Astrocyte of the cerebellum (primary cell): ENCODE measurements around the gene ADGRB3.
"Not testable (repeated sequence)": the region's sequence is repeated elsewhere in the genome, so short reads cannot be mapped to it uniquely, and the experiment has no call there.

Source experiments
- DNase-seq: peaks from one replicate; pipeline ENCODE4 v3.0.0-alpha.2; 2011; ENCODE audit warnings: low read depth
- H3K4me3 ChIP-seq: 2 replicates; pipeline ENCODE4 v1.5.1; 2011; ENCODE audit warnings: mild to moderate bottlenecking, low read depth, low read length, moderate library complexity
- CTCF ChIP-seq: IDR thresholded peaks from 2 replicates; pipeline ENCODE4 v1.5.1; 2012; ENCODE audit warnings: low read length, low read depth, moderate library complexity, mild to moderate bottlenecking; ENCODE audit errors: missing control alignments
- in situ Hi-C: cut with HindIII; loops from 2 replicates; pipeline ENCODE4 v1.10.0; 2017; ENCODE audit warnings: low sequenced_read_pairs

Gene ADGRB3

DNA sequence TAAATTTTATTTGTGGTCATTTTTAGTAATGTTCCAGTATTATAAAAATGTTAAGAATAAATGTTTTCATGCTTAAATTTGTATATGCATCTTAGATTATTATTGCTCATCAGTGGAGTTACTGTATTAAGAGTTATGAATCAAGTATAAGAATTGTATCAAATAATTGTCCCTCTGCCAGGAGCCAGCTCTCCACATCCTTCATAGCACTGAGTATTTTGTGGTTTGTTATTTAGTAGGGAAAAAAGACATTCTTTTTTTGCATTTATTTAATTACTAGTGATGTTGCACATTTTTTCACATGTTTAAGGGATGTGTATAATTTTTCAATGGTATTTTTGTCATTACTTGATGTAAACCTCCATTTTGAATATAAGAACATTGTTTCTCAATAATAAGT, 102.0 kb downstream of the ADGRB3 start:
- in situ Hi-C loops, result no loop called here
- H3K4me3 ChIP-seq, result no peak overlapping the region
- no peak for DNase-seq
- no peak for TF ChIP-seq CTCF

DNA sequence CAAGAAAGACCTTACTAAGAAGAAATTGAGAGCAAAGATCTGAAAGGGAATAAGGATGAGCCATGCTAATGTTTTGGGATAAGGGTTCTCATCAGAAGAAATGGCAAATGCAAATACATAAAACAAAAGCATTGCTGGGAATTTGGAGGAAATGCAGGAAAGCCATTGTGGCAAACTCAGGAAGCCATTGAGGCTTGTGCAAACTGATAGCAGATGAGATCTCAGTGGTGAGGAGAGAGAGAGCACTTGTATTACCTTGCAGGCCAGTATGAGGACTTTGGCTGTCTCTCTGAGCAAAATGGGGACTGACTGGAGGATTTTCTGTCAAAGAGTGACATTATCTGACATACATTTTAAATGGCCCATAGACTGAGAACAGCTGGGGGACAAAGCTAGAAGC, 103.0 kb downstream of the ADGRB3 start:
- TF ChIP-seq CTCF, result no peak
- in situ Hi-C loops, result no loop called here
- no peak overlapping the region for H3K4me3 ChIP-seq
- DNase-seq, result no peak

DNA sequence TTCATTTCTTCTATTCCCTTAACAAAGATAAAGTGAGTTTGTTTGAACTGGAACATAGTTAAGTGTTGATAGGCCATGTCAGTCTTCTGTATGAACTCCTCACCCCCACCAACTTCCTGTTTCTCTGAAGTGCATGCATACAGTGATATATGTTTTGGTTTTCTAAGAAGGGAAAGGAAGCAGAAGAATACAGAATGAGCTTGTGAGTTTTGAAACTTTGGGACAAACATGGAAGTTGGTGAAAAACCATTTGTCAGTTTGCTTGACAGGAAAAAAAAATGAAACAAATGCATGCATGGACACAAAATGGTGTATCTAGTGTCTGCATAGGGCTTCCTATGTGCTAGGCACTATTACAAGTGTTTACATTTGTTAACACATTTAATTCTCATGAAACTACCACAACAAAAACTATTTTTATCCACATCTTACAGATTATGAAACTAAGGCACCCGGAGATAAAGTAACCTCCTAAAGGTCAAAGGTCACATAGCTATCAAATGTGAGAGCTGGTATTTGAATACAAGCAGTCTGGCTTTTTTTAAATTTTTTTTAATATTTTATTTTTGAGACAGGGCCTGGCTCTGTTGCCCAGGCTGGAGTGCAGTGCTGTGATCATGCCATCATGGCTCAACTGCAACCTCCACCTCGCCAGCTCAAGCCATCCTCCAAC, 105.9 kb downstream of the ADGRB3 start:
- TF ChIP-seq CTCF, result no peak
- H3K4me3 ChIP-seq, result no peak overlapping the region
- no peak for DNase-seq
- in situ Hi-C loops, result no loop called here

GRCh38 chr6:68741501-68742386, 106.7 kb downstream of the ADGRB3 start:
- H3K4me3 ChIP-seq, result no peak overlapping the region
- in situ Hi-C loops, result no loop called here
- no peak for DNase-seq
- TF ChIP-seq CTCF, result no peak

DNA sequence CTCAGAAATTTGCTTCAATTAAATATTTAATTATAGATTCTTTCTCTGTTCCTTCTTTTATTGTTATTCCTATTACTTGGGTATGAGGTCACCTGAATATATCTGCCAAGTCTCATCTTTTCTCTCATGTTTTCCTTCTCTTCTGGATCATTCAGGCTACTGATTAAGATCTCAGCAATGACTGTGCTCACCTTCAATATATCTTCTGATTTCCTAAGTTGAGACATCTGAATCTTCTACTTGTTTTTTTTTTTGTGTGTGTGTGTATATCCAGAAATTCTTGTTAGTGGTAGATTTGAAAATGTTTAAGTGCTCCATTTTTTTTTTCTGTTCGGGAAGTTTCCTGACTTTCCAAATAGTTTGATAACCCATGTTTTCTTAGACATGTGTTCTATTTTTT, 108.0 kb downstream of the ADGRB3 start:
- in situ Hi-C loops, result no loop called here
- H3K4me3 ChIP-seq, result no peak overlapping the region
- TF ChIP-seq CTCF, result no peak
- no peak for DNase-seq

- in situ Hi-C loops, DNase-seq, H3K4me3 ChIP-seq: not testable (repeated sequence)
Measured at GRCh38 chr6:68744376-68744775, 109.3 kb downstream of the ADGRB3 start.

- no peak overlapping the region for H3K4me3 ChIP-seq
- no peak for DNase-seq
- in situ Hi-C loops, result no loop called here
- TF ChIP-seq CTCF, result no peak
Measured at GRCh38 chr6:68746376-68746775, 111.3 kb downstream of the ADGRB3 start.
